H9 (cell line): Measurements from ENCODE around the gene NRXN3. TPM values are rescaled to one million over a fixed set of nuclear protein-coding genes. Genes with fewer than 3 reads are reported as not detected.

ENCODE experiments used
- DNase-seq: peaks from one replicate; pipeline ENCODE4 v3.0.0-alpha.2; 2017
- H2AFZ ChIP-seq: one replicate; pipeline ENCODE4 v1.6.1; 2013; ENCODE audit warnings: mild to moderate bottlenecking, low read length, control low read depth, moderate library complexity
- H2AK5ac ChIP-seq: 2 replicates; pipeline ENCODE4 v1.6.1; 2013; ENCODE audit warnings: low read length, control low read depth, mixed read lengths; ENCODE audit not compliant: insufficient read length
- H2BK120ac ChIP-seq: one replicate; pipeline ENCODE4 v1.6.1; 2013; ENCODE audit warnings: low read depth, mild to moderate bottlenecking, low read length, control low read depth, inconsistent platforms; ENCODE audit not compliant: poor library complexity, severe bottlenecking
- H2BK12ac ChIP-seq: 2 replicates; pipeline ENCODE4 v1.6.1; 2013; ENCODE audit warnings: low read length, control low read depth, mixed read lengths, low read depth; ENCODE audit not compliant: insufficient read length
- H2BK15ac ChIP-seq: 2 replicates; pipeline ENCODE4 v1.6.1; 2013; ENCODE audit warnings: low read depth, low read length, control low read depth
- H2BK20ac ChIP-seq: one replicate; pipeline ENCODE4 v1.6.1; 2013; ENCODE audit warnings: low read depth, mild to moderate bottlenecking, low read length, control low read depth, inconsistent platforms; ENCODE audit not compliant: poor library complexity, severe bottlenecking
- H2BK5ac ChIP-seq: 2 replicates; pipeline ENCODE4 v1.6.1; 2013; ENCODE audit warnings: low read length, control low read depth, mixed read lengths; ENCODE audit not compliant: insufficient read length
- H3K14ac ChIP-seq: 2 replicates; pipeline ENCODE4 v1.6.1; 2013; ENCODE audit warnings: low read length, control low read depth; ENCODE audit not compliant: insufficient read depth
- H3K18ac ChIP-seq: 2 replicates; pipeline ENCODE4 v1.6.1; 2013; ENCODE audit warnings: low read depth, mild to moderate bottlenecking, mixed read lengths, low read length, control low read depth; ENCODE audit not compliant: insufficient read length
- H3K23ac ChIP-seq: 2 replicates; pipeline ENCODE4 v1.6.1; 2013; ENCODE audit warnings: low read length, control low read depth, mixed read lengths, low read depth; ENCODE audit not compliant: insufficient read length
- H3K23me2 ChIP-seq: 2 replicates; pipeline ENCODE4 v1.6.1; 2013; ENCODE audit warnings: low read depth, mild to moderate bottlenecking, mixed read lengths, low read length, control low read depth; ENCODE audit not compliant: insufficient read length, poor library complexity, severe bottlenecking
- H3K27ac ChIP-seq: 2 replicates; pipeline ENCODE4 v1.5.1; 2013; ENCODE audit warnings: low read length, control low read depth, mixed read lengths, low read depth; ENCODE audit not compliant: insufficient read length
- H3K27me3 ChIP-seq: 2 replicates; pipeline ENCODE4 v1.6.1; 2013; ENCODE audit warnings: low read length, control low read depth, inconsistent platforms; ENCODE audit not compliant: insufficient read depth
- H3K4ac ChIP-seq: 2 replicates; pipeline ENCODE4 v1.6.1; 2013; ENCODE audit warnings: low read depth, mild to moderate bottlenecking, control low read depth, inconsistent platforms, low read length, moderate library complexity
- H3K4me1 ChIP-seq: 2 replicates; pipeline ENCODE4 v1.6.1; 2013; ENCODE audit warnings: low read length, control low read depth, inconsistent platforms; ENCODE audit not compliant: insufficient read depth
- H3K4me2 ChIP-seq: 2 replicates; pipeline ENCODE4 v1.6.1; 2013; ENCODE audit warnings: low read length, control low read depth, mixed read lengths; ENCODE audit not compliant: insufficient read length, insufficient read depth
- H3K56ac ChIP-seq: 2 replicates; pipeline ENCODE4 v1.6.1; 2013; ENCODE audit warnings: low read depth, mild to moderate bottlenecking, mixed read lengths, low read length, control low read depth; ENCODE audit not compliant: insufficient read length
- H3K79me1 ChIP-seq: 2 replicates; pipeline ENCODE4 v1.6.1; 2013; ENCODE audit warnings: low read depth, mild to moderate bottlenecking, moderate library complexity, low read length, control low read depth, inconsistent platforms; ENCODE audit not compliant: insufficient read depth, poor library complexity, severe bottlenecking
- H3K79me2 ChIP-seq: 2 replicates; pipeline ENCODE4 v1.6.1; 2013; ENCODE audit warnings: low read length, control low read depth, inconsistent platforms; ENCODE audit not compliant: insufficient read depth
- H3K9ac ChIP-seq: 2 replicates; pipeline ENCODE4 v1.6.1; 2013; ENCODE audit warnings: low read length, control low read depth, mixed read lengths; ENCODE audit not compliant: insufficient read length; ENCODE audit errors: extremely low read depth
- H3K9me3 ChIP-seq: one replicate; pipeline ENCODE4 v1.6.1; 2013; ENCODE audit warnings: low read depth, low read length, inconsistent platforms; ENCODE audit not compliant: control insufficient read depth
- H3T11ph ChIP-seq: one replicate; pipeline ENCODE4 v1.6.1; 2013; ENCODE audit warnings: mild to moderate bottlenecking, low read length, control low read depth, inconsistent platforms
- H4K20me1 ChIP-seq: one replicate; pipeline ENCODE4 v1.6.1; 2013; ENCODE audit not compliant: control insufficient read depth, insufficient read length, insufficient read depth
- H4K5ac ChIP-seq: 2 replicates; pipeline ENCODE4 v1.6.1; 2013; ENCODE audit warnings: low read depth, mild to moderate bottlenecking, mixed read lengths, low read length, control low read depth; ENCODE audit not compliant: insufficient read length
- H4K8ac ChIP-seq: replicated peaks from 2 replicates; pipeline ENCODE4 v1.6.1; 2013; ENCODE audit warnings: low read length, control low read depth, mixed read lengths, low read depth; ENCODE audit not compliant: insufficient read length
- H4K91ac ChIP-seq: 2 replicates; pipeline ENCODE4 v1.6.1; 2013; ENCODE audit warnings: low read depth, mild to moderate bottlenecking, moderate library complexity, mixed read lengths, low read length, control low read depth; ENCODE audit not compliant: insufficient read length
- H3K27ac Mint-ChIP-seq, 3 experiments: 2 replicates in 2 of 3; 3 replicates in 1 of 3; pipeline ENCODE4 v1.8.0; 2020 to 2021; ENCODE audit warnings: mixed read lengths in 3 of 3, mild to moderate bottlenecking in 1 of 3, moderate library complexity in 1 of 3
- H3K27me3 Mint-ChIP-seq: 2 replicates; pipeline ENCODE4 v1.8.0; 2021; ENCODE audit warnings: low read depth, mild to moderate bottlenecking, moderate library complexity, mixed read lengths
- H3K36me3 Mint-ChIP-seq, 3 experiments: 2 replicates in 2 of 3; 3 replicates in 1 of 3; pipeline ENCODE4 v1.8.0; 2020 to 2021; ENCODE audit warnings: low read depth in 3 of 3, mixed read lengths in 3 of 3; ENCODE audit not compliant: insufficient read depth in 1 of 3
- H3K4me1 Mint-ChIP-seq, 2 experiments: 2 replicates each; pipeline ENCODE4 v1.8.0; 2020; ENCODE audit warnings: mixed read lengths in 2 of 2
- H3K4me3 Mint-ChIP-seq, 2 experiments: 2 replicates in 1 of 2; 3 replicates in 1 of 2; pipeline ENCODE4 v1.8.0; 2020 to 2021; ENCODE audit warnings: mild to moderate bottlenecking in 2 of 2, mixed read lengths in 2 of 2, moderate library complexity in 1 of 2
- H3K9me3 Mint-ChIP-seq, 2 experiments: 2 replicates in 1 of 2; 3 replicates in 1 of 2; pipeline ENCODE4 v1.8.0; 2020; ENCODE audit warnings: mild to moderate bottlenecking in 2 of 2, mixed read lengths in 2 of 2, moderate library complexity in 1 of 2
- CTCF ChIP-seq: fragments of 200-600 bp; sonication (generic); conservative IDR thresholded peaks from 3 replicates; pipeline ENCODE4 v1.8.0; 2021; ENCODE audit warnings: antibody characterized with exemption, mild to moderate bottlenecking
- WGBS: extraction: QIAGEN DNeasy Blood & Tissue Kit; methylation state at CpG from one replicate; pipeline ENCODE4 v1.1.7; 2013; ENCODE audit warnings: missing lambda C conversion rate, low lambda C conversion rate, mixed read lengths; ENCODE audit not compliant: insufficient read length; ENCODE audit errors: extremely low coverage; 5-methylcytosine and 5-hydroxymethylcytosine counted together
- total RNA-seq: library from RNA; stranded (reverse); gene quantifications from 2 replicates; pipeline ENCODE4 v1.2.1, GENCODE V29; 2021

Gene NRXN3
- total RNA-seq, 1 experiment from 2014 or later, result 1.8 TPM

DNA sequence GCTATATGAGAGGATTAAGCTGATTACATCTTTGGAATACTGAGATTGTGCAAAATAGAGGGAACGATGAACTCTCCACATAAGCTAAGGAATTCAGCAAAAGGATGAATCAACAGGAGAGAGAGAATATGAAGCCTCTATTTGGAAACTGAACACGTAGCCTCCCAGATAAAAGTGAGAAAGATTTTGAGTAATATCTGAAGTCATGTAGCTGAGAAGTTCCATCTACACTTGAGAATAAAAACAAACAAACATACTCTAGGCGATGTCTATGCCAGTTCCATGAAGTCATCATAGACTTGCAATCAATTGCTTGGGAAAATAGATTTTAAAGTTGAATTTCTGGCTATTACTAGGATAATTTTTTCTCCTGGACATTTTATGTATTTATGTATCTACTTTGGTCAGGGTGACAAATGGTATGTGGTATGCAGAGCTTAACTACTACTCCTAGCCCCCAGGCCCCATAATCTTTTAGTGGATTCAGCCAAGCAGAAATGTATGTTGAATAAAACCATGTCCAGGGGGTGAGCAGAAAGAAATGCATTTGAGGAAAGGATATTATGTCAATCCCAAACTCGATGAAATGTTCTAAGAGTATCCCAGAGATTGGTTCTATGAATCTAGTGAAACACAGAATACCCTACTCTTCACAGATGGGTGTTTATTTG, 1413.7 kb downstream of the NRXN3 start:
- Histone ChIP-seq H4K5ac (no peak overlapping the region), H2BK120ac (no peak overlapping the region), H2BK5ac (no peak overlapping the region), H3K56ac (no peak overlapping the region), H3K4me2 (no peak overlapping the region), H4K91ac (no peak overlapping the region), H4K20me1 (no peaks in the 10 kb centered on the region), H2BK20ac (no peak overlapping the region), H3K4ac (no peak overlapping the region), H3K27ac (no peak overlapping the region), H3K9ac (no peak overlapping the region), H2AFZ (no peak overlapping the region), H3K18ac (no peak overlapping the region), H3T11ph (no peak overlapping the region), H3K79me2 (no peaks in the 10 kb centered on the region), H2BK12ac (no peak overlapping the region), H3K4me1 (no peaks in the 10 kb centered on the region; the same call in 1 of the 2 replicates), H3K27me3 (no peaks in the 10 kb centered on the region), H3K23ac (no peak overlapping the region), H3K79me1 (no peaks in the 10 kb centered on the region), H3K9me3 (no peaks in the 10 kb centered on the region), H3K23me2 (no peaks in the 10 kb centered on the region), H3K14ac (no peak overlapping the region), H4K8ac (no peak overlapping the region), H2AK5ac (no peak overlapping the region), H2BK15ac (no peak overlapping the region)
- Mint-ChIP-seq H3K27ac (no peak overlapping the region), H3K9me3 (no peaks in the 10 kb centered on the region), H3K4me3 (no peak overlapping the region), H3K4me1 (peaks cover 17% of the 10 kb centered on the region in 2 experiments), H3K27me3 (no peaks in the 10 kb centered on the region), H3K36me3 (no peaks in the 10 kb centered on the region)
- DNase-seq, result no peak
- TF ChIP-seq CTCF, result no peak
- no CpG with 5 or more reads among the region's 4 CpGs for WGBS
